Dendritic cell treated with granulocyte-macrophage colony-stimulating factor and Interleukin-4, amounts not matched to agents 40 ng/mL and 50 ng/mL, for 4 days (primary cell): ENCODE measurements around the gene CDH5.
A peak's percentile ranks its signal among the peaks of the same experiment; 100 is the strongest.
"Not testable (repeated sequence)": the region's sequence is repeated elsewhere in the genome, so short reads cannot be mapped to it uniquely, and the experiment has no call there.

Experiments
- H3K27ac Mint-ChIP-seq: one replicate; pipeline ENCODE4 v1.8.0; 2022; ENCODE audit warnings: mild to moderate bottlenecking, mixed read lengths
- H3K27me3 Mint-ChIP-seq: one replicate; pipeline ENCODE4 v1.8.0; 2022; ENCODE audit warnings: mild to moderate bottlenecking, mixed read lengths
- H3K36me3 Mint-ChIP-seq: one replicate; pipeline ENCODE4 v1.8.0; 2022; ENCODE audit warnings: low read depth, mixed read lengths
- H3K4me1 Mint-ChIP-seq: one replicate; pipeline ENCODE4 v1.8.0; 2022; ENCODE audit warnings: low read depth, mixed read lengths
- H3K4me3 Mint-ChIP-seq: one replicate; pipeline ENCODE4 v1.8.0; 2022; ENCODE audit warnings: mild to moderate bottlenecking, moderate library complexity, mixed read lengths
- H3K9me3 Mint-ChIP-seq: one replicate; pipeline ENCODE4 v1.8.0; 2022; ENCODE audit warnings: mixed read lengths
- intact Hi-C: fragments of 100-400 bp; cut with micrococcal nuclease; formaldehyde crosslinking; loops from one replicate; pipeline ENCODE4 v1.15.0; 2022

Gene CDH5, protein sequence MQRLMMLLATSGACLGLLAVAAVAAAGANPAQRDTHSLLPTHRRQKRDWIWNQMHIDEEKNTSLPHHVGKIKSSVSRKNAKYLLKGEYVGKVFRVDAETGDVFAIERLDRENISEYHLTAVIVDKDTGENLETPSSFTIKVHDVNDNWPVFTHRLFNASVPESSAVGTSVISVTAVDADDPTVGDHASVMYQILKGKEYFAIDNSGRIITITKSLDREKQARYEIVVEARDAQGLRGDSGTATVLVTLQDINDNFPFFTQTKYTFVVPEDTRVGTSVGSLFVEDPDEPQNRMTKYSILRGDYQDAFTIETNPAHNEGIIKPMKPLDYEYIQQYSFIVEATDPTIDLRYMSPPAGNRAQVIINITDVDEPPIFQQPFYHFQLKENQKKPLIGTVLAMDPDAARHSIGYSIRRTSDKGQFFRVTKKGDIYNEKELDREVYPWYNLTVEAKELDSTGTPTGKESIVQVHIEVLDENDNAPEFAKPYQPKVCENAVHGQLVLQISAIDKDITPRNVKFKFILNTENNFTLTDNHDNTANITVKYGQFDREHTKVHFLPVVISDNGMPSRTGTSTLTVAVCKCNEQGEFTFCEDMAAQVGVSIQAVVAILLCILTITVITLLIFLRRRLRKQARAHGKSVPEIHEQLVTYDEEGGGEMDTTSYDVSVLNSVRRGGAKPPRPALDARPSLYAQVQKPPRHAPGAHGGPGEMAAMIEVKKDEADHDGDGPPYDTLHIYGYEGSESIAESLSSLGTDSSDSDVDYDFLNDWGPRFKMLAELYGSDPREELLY

GRCh38 chr16:66366433-66367299 lies at the start of gene CDH5:
Gene CDH5 (plus strand): TSS chr16:66366691. CDS start chr16:66379338, 12,647 bp downstream.
- intact Hi-C loops = no loop called here
- Mint-ChIP-seq H3K27me3 (peaks cover 35% of the 10 kb centered on the region), H3K9me3 (no peaks in the 10 kb centered on the region), H3K27ac (peak within 1 kb of the TSS; percentile 48), H3K4me1 (peaks cover 89% of the 10 kb centered on the region), H3K36me3 (no peaks in the 10 kb centered on the region), H3K4me3 (no peak within 1 kb of the TSS)

GRCh38 chr16:66318505-66318904 lies 48.0 kb upstream of the CDH5 start:
- Mint-ChIP-seq H3K4me1 (no peaks in the 10 kb centered on the region), H3K9me3 (no peaks in the 10 kb centered on the region), H3K27ac (no peak overlapping the region), H3K4me3 (no peak overlapping the region), H3K36me3 (no peaks in the 10 kb centered on the region), H3K27me3 (peaks cover 14% of the 10 kb centered on the region)
- intact Hi-C loops = no loop called here

- Mint-ChIP-seq H3K4me1 (no peaks in the 10 kb centered on the region), H3K4me3 (no peak overlapping the region), H3K27ac (no peak overlapping the region), H3K27me3 (peaks cover 15% of the 10 kb centered on the region), H3K9me3 (no peaks in the 10 kb centered on the region), H3K36me3 (no peaks in the 10 kb centered on the region)
- intact Hi-C loops = no loop called here
These were observed 45.7 kb upstream of the CDH5 start for GRCh38 chr16:66320774-66321173.

DNA sequence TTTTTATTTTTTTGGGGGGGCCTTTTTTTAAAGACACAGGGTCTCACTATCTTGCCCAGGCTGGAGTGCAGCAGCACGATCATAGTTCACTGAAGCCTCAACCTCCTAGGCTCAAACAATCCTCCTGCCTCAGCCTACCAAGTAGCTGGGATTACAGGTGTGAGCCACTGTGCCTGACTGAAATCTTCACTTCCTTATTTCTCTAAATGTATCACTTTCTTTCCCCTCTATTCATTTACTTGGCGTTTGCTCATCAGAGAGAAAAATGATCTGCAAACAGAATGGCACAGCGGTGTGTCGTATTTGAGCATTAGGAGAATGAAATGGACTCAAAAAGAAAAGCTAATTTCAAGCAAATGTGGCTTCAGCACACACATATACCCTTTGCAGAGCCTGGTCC lies 44.3 kb upstream of the CDH5 start:
- no peaks in the 10 kb centered on the region for H3K36me3 Mint-ChIP-seq
- H3K4me3 Mint-ChIP-seq = no peak overlapping the region
- no peak overlapping the region for H3K27ac Mint-ChIP-seq
- H3K4me1 Mint-ChIP-seq = no peaks in the 10 kb centered on the region
- intact Hi-C loops = no loop called here
- H3K27me3 Mint-ChIP-seq = peaks cover 15% of the 10 kb centered on the region
- no peaks in the 10 kb centered on the region for H3K9me3 Mint-ChIP-seq

DNA sequence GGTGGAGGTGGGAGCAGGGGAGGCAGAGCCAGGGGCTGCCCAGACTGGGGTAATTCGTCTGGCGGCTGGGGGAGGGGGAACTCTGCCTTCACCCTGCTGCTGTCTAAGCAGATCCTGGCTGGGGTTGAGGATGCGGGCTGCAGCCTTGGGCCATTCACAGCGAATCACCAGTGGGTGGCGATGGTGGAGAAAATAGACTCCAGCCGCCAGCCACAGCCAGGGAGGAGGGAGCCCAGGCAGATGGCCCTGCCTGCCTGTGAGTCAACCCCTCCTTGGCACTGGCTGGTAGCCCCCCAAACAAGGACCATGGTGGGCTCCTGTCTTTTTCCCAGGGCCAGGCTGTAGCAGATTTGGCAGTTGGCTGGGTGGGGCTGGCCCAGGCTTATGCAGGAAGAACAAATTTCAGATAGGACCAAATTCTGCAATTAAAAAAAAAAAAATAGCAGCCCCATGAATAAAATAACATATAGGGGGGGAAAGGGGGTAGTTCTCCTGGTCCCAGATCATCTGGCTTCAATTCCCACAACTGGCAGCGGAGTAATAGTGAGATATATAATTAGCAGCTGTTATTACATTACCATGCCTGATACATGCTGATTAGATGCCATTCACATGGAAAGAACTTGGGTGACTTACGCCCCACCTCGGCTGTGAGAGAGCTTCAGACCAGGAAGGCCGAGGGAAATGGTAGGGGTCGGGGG lies 41.5 kb upstream of the CDH5 start:
- Mint-ChIP-seq H3K4me3 (no peak overlapping the region), H3K36me3 (no peaks in the 10 kb centered on the region), H3K9me3 (no peaks in the 10 kb centered on the region), H3K27me3 (peaks cover 18% of the 10 kb centered on the region), H3K27ac (no peak overlapping the region), H3K4me1 (no peaks in the 10 kb centered on the region)
- intact Hi-C loops = no loop called here

GRCh38 chr16:66325717-66326376 lies 40.6 kb upstream of the CDH5 start:
- Mint-ChIP-seq H3K4me3 (no peak overlapping the region), H3K4me1 (no peaks in the 10 kb centered on the region), H3K9me3 (no peaks in the 10 kb centered on the region), H3K27me3 (peaks cover 16% of the 10 kb centered on the region), H3K36me3 (no peaks in the 10 kb centered on the region), H3K27ac (no peak overlapping the region)
- intact Hi-C loops = no loop called here

DNA sequence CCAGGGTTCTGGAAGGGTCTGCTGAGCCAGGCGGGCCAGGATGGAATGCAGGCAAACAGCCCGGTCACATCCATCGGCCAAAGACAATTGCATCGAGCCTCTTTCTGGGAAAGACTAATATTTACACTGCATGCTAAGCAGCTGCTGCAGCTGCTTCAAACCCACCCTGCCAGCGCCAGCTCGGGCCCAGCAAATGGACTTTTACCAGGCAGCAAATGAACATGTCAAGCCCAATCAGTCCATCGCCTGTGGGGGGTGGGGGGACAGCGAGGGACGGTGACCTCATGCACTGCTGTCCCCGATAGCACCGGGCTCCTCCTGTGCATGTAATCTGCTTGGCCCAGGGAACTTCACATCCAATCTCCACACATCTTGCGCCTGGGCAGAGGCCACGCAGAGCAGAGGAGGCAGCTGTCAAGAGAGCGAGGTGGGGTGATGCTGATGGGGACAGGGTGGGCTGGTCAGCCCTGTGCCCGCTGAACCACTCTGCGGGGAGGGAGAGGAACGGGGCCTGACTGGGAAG lies 39.4 kb upstream of the CDH5 start:
- Mint-ChIP-seq H3K4me1 (no peaks in the 10 kb centered on the region), H3K27me3 (peaks cover 17% of the 10 kb centered on the region), H3K9me3 (no peaks in the 10 kb centered on the region), H3K4me3 (no peak overlapping the region), H3K27ac (no peak overlapping the region), H3K36me3 (no peaks in the 10 kb centered on the region)
- intact Hi-C loops = no loop called here

DNA sequence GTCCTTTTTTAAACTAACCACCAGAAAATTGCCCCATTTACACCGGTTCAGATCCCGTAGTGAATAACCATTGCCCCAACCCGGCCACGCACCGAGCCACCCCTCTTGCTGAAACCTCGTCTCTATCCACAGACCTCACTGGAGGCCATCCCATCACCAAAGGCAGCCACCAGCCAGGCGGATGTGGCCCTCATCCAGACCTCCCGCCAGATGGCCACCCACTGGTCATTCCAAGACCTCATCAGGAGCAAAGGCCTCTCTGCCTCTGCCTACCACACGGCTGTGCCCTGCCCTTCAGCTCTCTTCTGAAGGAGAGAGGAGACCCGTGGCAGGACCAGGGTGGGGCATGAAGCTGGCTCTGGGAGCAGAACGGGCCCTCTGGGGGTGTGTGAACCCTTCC lies 38.2 kb upstream of the CDH5 start:
- no peak overlapping the region for H3K4me3 Mint-ChIP-seq
- intact Hi-C loops = no loop called here
- H3K9me3 Mint-ChIP-seq = no peaks in the 10 kb centered on the region
- H3K27me3 Mint-ChIP-seq = peaks cover 14% of the 10 kb centered on the region
- no peaks in the 10 kb centered on the region for H3K36me3 Mint-ChIP-seq
- no peak overlapping the region for H3K27ac Mint-ChIP-seq
- no peaks in the 10 kb centered on the region for H3K4me1 Mint-ChIP-seq

DNA sequence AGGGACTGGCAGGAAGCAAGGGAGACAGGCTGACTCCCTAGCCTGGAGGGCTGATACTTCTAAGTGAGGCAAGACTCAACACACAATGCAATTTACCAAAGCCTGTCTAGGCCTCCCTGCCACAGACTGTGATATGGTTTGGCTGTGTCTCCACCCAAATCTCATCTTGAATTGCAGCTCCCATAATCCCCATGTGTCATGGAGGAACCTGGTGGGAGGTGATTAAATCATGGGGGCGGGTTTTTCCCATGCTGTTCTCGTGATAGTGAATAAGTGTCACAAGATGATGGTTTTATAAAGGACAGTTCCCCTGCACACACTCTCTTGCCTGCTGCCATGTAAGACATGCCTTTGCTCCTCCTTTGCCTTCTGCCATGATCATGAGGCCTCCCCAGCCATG lies 35.0 kb upstream of the CDH5 start:
- intact Hi-C loops = not testable (repeated sequence)

GRCh38 chr16:66332634-66333610 lies 33.6 kb upstream of the CDH5 start:
- peaks cover 25% of the 10 kb centered on the region for H3K27me3 Mint-ChIP-seq
- H3K9me3 Mint-ChIP-seq = no peaks in the 10 kb centered on the region
- no peak overlapping the region for H3K4me3 Mint-ChIP-seq
- H3K4me1 Mint-ChIP-seq = no peaks in the 10 kb centered on the region
- H3K27ac Mint-ChIP-seq = no peak overlapping the region
- intact Hi-C loops = no loop called here
- H3K36me3 Mint-ChIP-seq = no peaks in the 10 kb centered on the region

More for the DNA sequence above, 35.0 kb upstream of the CDH5 start:
- not testable (repeated sequence) for H3K4me3 Mint-ChIP-seq, H3K27ac Mint-ChIP-seq, H3K9me3 Mint-ChIP-seq, H3K36me3 Mint-ChIP-seq, H3K4me1 Mint-ChIP-seq
- peaks cover 16% of the 10 kb centered on the region for H3K27me3 Mint-ChIP-seq

GRCh38 chr16:66334853-66335574 lies 31.5 kb upstream of the CDH5 start:
- H3K27me3 Mint-ChIP-seq = peaks cover 25% of the 10 kb centered on the region
- no peaks in the 10 kb centered on the region for H3K9me3 Mint-ChIP-seq
- intact Hi-C loops = no loop called here
- H3K27ac Mint-ChIP-seq = no peak overlapping the region
- no peak overlapping the region for H3K4me3 Mint-ChIP-seq
- no peaks in the 10 kb centered on the region for H3K4me1 Mint-ChIP-seq
- no peaks in the 10 kb centered on the region for H3K36me3 Mint-ChIP-seq
